Pancreas (tissue), 10 donors: ENCODE measurements around the gene MIEF1. TPM values are rescaled to one million over a fixed set of nuclear protein-coding genes. Genes with fewer than 3 reads are reported as not detected.

Experiments used
- ATAC-seq, 4 donors: fragments of 200-7000 bp; cut with Tn5 transposase; one replicate each; pipeline versions ENCODE4 v1.8.0 to v1.9.1; 2020; ENCODE audit warnings: mild to moderate bottlenecking in 4 of 4, moderate library complexity in 4 of 4
- DNase-seq, 6 donors: peaks; one replicate each; pipeline ENCODE4 v3.0.0-alpha.2; 2020
- FAIRE-seq: peaks from 2 replicates; lab custom pipeline; 2012; peaks lifted over from hg19 to GRCh38; lab: Jason Lieb, UNC
- H3K27ac ChIP-seq, 4 donors: fragments of 200-600 bp; sonication (generic); 1 replicate in 3 of 4; 2 replicates in 1 of 4; pipeline versions ENCODE4 v1.5.0 to v1.8.0; 2020
- H3K27me3 ChIP-seq, 4 donors: fragments of 200-600 bp; one replicate each; pipeline ENCODE4 v1.8.0; 2021
- H3K36me3 ChIP-seq, 3 donors: fragments of 200-600 bp; sonication (generic) in 1 of 3; one replicate each; pipeline versions ENCODE4 v1.5.0 to v1.8.0; 2020 to 2021
- H3K4me1 ChIP-seq, 3 donors: fragments of 200-600 bp; one replicate each; pipeline ENCODE4 v1.8.0; 2021
- H3K4me3 ChIP-seq, 4 donors: fragments of 200-600 bp; sonication (generic) in 2 of 4; one replicate each; pipeline versions ENCODE4 v1.5.0 to v1.8.0; 2020 to 2021
- H3K9me3 ChIP-seq, 4 donors: fragments of 200-600 bp; one replicate each; pipeline ENCODE4 v1.8.0; 2021
- CTCF ChIP-seq, 4 donors: fragments of 200-600 bp; sonication (generic) in 3 of 4; IDR thresholded peaks; one replicate each; pipeline versions ENCODE4 v1.5.0 to v1.8.0; 2021; ENCODE audit warnings: antibody characterized with exemption in 4 of 4
- WGBS, 2 donors: extraction: QIAGEN DNeasy Blood & Tissue Kit; methylation state at CpG; one replicate each; pipeline ENCODE4 v1.1.7; 2013; 5-methylcytosine and 5-hydroxymethylcytosine counted together
- intact Hi-C, 3 donors: fragments of 100-400 bp; cut with DNase I; formaldehyde crosslinking; loops; one replicate each; pipeline versions ENCODE4 v1.11.1 to v1.14.2; 2022
- polyA plus RNA-seq, 2 donors: library from polyadenylated mRNA; stranded (reverse); fragments of 200-250 nt; gene quantifications; one replicate each; pipeline ENCODE4 v1.2.3, GENCODE V29; 2013
- total RNA-seq, 6 donors: library from RNA; stranded (reverse); fragmentation: NEBNext Ultra II Directional in 4 of 6; extraction: Animal tissue kit (Norgen Biotek cat#: 25700) in 4 of 6; gene quantifications; one replicate each; pipeline versions ENCODE4 v1.2.1 to v1.2.4, GENCODE V29; 2021 to 2023
- donor health status: healthy with polysubstance abuse.
- donor health status: DM: no; HTN: no; CAD: no; lungs with moderate emphysema.
- donor health status: DM: no; HTN: no; CAD: no.
- donor health status: control.
- donor health status: control.
- donor health status: Bipolar disorder and iron deficiency.
- donor health status: DM: yes; HTN: yes; CAD: no.
- donor health status: DM: no; HTN: no; CAD: no.
- donor health status: DM: no; HTN: no; CAD: no.
- donor health status: DM: yes; HTN: yes; CAD: no.

MIEF1 gene
- total and polyA plus RNA-seq, 8 donors = 6.3 to 15.1 (median 11.1) TPM

GRCh38 chr22:39517470-39517869, 15.4 kb downstream of the MIEF1 start:
- no peak for ATAC-seq
- no peak for DNase-seq
- Histone ChIP-seq H3K9me3 (no peaks in the 10 kb centered on the region), H3K4me1 (peaks cover 0 to 10% (median 7%) of the 10 kb centered on the region in 3 donors), H3K27me3 (no peaks in the 10 kb centered on the region), H3K4me3 (no peak overlapping the region), H3K36me3 (peaks cover 10 to 40% (median 34%) of the 10 kb centered on the region in 3 donors), H3K27ac (no peak overlapping the region)
- TF ChIP-seq CTCF (IDR thresholded peaks at IDR 0.05) = no peak
- no peak for FAIRE-seq
- intact Hi-C loops = no loop called here
- 53 to 60% methylated on average over 3 of the region's 3 CpGs for WGBS, 2 donors

DNA sequence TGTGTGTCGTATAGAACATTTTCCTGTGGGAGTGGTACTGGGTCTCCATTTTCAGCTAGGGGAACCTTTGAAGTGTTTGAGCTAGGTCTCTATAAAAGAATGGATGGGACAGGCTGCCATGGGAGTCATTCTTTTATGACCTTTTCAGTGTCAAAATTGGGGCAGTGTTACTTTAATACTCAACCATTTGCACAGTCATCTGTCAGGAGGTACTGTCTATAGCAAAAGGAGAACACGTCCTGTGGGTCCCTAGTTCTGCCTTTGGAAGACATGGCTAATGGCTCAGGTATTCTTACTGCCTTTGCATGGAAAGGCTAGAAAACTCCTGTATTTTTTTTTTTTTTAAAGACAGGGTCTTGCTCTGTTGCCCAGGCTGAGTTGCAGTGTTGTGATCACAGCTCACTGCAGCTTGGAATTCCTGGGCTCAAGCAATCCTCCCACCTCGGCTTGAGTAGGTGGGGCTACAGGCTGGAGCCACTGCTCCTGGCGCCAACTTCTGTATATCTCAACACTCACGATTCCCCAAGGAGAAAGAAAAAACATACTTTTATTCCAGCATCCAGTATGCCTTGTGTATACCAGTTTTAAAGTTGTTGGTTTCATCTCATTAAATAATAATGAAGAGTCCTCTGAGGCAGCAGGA, 16.2 kb downstream of the MIEF1 start:
- peaks cover 7 to 41% (median 34%) of the 10 kb centered on the region in 3 donors for H3K36me3 ChIP-seq
- no peaks in the 10 kb centered on the region for H3K27me3 ChIP-seq
- H3K4me1 ChIP-seq = peaks cover 0 to 16% (median 7%) of the 10 kb centered on the region in 3 donors
- TF ChIP-seq CTCF (IDR thresholded peaks at IDR 0.05) = no peak
- no peak overlapping the region for H3K4me3 ChIP-seq
- intact Hi-C loops = no loop called here
- no peaks in the 10 kb centered on the region for H3K9me3 ChIP-seq
- FAIRE-seq (no peak), ATAC-seq (no peak), DNase-seq (no peak)
- peak overlapping the region in 1 of 4 donors; percentile 97 for H3K27ac ChIP-seq
- WGBS, 2 donors = 45 to 55% methylated on average over 5 of the region's 5 CpGs

- no peak for FAIRE-seq
- H3K4me1 ChIP-seq = peaks cover under 1 to 22% (median 7%) of the 10 kb centered on the region in 3 donors
Observed at GRCh38 chr22:39518996-39519680, 17.0 kb downstream of the MIEF1 start.

GRCh38 chr22:39519681-39520225, 17.7 kb downstream of the MIEF1 start:
- H3K4me1 ChIP-seq = peaks cover 3 to 22% (median 7%) of the 10 kb centered on the region in 3 donors
- no peak for FAIRE-seq
- no peak for TF ChIP-seq CTCF (IDR thresholded peaks at IDR 0.05)
- peak overlapping the region; percentile 97 to 100 (median 99) for H3K4me3 ChIP-seq
- DNase-seq = peak; percentile 93 to 99 (median 98)
- WGBS, 2 donors = 0% methylated on average over 44 to 47 of the region's 47 CpGs
- intact Hi-C loops = loop anchor here in 1 of 3 donors (10.0 kb wide), 2 partner anchors 205 to 345 kb away; partner anchors contain the start of gene RPL3
- H3K27ac ChIP-seq = peak overlapping the region; percentile 94 to 99 (median 97)
- H3K36me3 ChIP-seq = peaks cover 4 to 38% (median 24%) of the 10 kb centered on the region in 3 donors
- ATAC-seq = peak; percentile 85 to 93 (median 86)
- no peaks in the 10 kb centered on the region for H3K9me3 ChIP-seq
- H3K27me3 ChIP-seq = no peaks in the 10 kb centered on the region

More at GRCh38 chr22:39518996-39519680, 17.0 kb downstream of the MIEF1 start:
- peak in 2 of 6 donors; percentile 29 to 60 for DNase-seq
- Histone ChIP-seq H3K9me3 (no peaks in the 10 kb centered on the region), H3K27me3 (no peaks in the 10 kb centered on the region), H3K27ac (peak overlapping the region; percentile 94 to 99 (median 97)), H3K36me3 (peaks cover 4 to 36% (median 25%) of the 10 kb centered on the region in 3 donors), H3K4me3 (peak overlapping the region; percentile 97 to 100 (median 99))
- WGBS, 2 donors = 9% methylated on average over 24 of the region's 24 CpGs
- no peak for TF ChIP-seq CTCF (IDR thresholded peaks at IDR 0.05)
- ATAC-seq = peak in 1 of 4 donors; percentile 2
- intact Hi-C loops = no loop called here
